ENCODE data around the gene BAHCC1. TPM values are rescaled to one million over a fixed set of nuclear protein-coding genes. Genes with fewer than 3 reads are reported as not detected.
A peak's percentile ranks its signal among the peaks of the same experiment; 100 is the strongest.

Gene BAHCC1
- total and polyA plus RNA-seq, 8 donors = 4.9 to 56.2 (median 9.4) TPM

GRCh38 chr17:81386646-81387099, 8.6 kb upstream of the BAHCC1 start:
- H3K27me3 ChIP-seq = peaks cover 0 to 37% (median 4%) of the 10 kb centered on the region in 3 donors
- 0 to 2% (median 1%) methylated on average over 23 to 50 of the region's 60 CpGs; no CpG with 5 or more reads in 1 of the 5 donors for WGBS, 5 donors
- TF ChIP-seq POLR2A (IDR thresholded peaks at IDR 0.05) (no peak), POLR2AphosphoS5 (IDR thresholded peaks at IDR 0.05) (no peak), EP300 (IDR thresholded peaks at IDR 0.05) (no peak)
- TF ChIP-seq, protein P1, sequence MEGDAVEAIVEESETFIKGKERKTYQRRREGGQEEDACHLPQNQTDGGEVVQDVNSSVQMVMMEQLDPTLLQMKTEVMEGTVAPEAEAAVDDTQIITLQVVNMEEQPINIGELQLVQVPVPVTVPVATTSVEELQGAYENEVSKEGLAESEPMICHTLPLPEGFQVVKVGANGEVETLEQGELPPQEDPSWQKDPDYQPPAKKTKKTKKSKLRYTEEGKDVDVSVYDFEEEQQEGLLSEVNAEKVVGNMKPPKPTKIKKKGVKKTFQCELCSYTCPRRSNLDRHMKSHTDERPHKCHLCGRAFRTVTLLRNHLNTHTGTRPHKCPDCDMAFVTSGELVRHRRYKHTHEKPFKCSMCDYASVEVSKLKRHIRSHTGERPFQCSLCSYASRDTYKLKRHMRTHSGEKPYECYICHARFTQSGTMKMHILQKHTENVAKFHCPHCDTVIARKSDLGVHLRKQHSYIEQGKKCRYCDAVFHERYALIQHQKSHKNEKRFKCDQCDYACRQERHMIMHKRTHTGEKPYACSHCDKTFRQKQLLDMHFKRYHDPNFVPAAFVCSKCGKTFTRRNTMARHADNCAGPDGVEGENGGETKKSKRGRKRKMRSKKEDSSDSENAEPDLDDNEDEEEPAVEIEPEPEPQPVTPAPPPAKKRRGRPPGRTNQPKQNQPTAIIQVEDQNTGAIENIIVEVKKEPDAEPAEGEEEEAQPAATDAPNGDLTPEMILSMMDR (IDR thresholded peaks at IDR 0.05) = no peak
- peak overlapping the region; percentile 93 to 99 (median 99) for H3K27ac ChIP-seq
- peak overlapping the region; percentile 59 to 85 (median 63) for H3K4me3 ChIP-seq
- H3K4me1 ChIP-seq = peaks cover 42 to 61% (median 58%) of the 10 kb centered on the region in 4 donors
- intact Hi-C loops (cut with DNase I; ENCODE audit: low total_unique reads) = no loop called here
- H3K9me3 ChIP-seq = no peaks in the 10 kb centered on the region
- peak; percentile 56 to 86 for DNase-seq
- H3K36me3 ChIP-seq = no peaks in the 10 kb centered on the region

DNA sequence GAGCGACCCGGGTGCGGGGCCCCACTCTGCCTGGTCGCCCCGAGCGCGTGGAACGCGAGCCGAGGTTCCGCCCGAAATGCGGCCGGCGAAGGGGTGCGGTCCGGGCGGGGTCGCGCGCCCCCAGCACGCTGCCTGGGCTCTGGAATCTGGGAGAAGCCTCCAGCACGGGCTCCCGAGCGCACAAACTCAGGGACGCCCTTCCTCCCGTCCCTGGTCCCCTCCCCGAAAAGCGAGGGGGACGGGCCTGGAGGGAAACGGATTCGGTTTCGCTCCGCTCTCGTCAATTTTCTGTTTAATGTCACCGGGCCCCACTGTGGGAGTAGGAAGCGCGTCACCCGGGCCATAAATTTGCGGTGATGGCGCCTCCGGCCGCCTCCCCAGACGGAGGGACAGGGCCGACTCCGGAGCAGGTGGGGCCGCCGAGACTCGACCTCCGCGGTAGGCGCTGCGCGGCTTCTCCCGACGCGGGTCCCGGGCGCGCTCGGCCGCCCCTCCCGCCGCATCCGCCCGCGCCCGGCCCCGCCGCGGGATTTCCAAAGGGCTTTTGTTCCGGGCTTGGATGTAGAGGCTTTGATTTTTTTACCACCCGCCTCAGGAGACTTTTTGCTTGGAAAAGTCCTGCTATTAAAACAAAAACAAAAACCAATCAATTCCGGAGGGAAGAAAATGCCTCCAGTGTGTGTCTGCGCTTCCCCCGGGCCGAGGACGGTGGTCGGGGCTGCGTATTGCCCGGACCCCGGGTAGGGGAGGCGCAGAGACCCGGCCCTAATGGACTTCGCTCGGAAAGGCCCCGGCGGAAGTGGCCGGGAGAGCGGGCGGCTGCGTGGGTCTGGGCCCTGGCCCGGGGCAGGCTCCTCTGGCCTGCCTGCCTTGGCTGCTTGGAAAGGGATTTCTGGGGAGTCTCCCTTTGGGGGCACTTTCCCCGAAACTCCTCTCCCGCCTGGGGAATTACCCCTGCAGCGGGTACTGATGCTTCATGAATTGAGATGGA, 7.9 kb upstream of the BAHCC1 start:
- 2 to 6% (median 3%) methylated on average over 68 to 96 of the region's 96 CpGs for WGBS, 5 donors
- peak; percentile 53 to 89 for DNase-seq
- H3K4me1 ChIP-seq = peaks cover 49 to 68% (median 65%) of the 10 kb centered on the region in 4 donors
- intact Hi-C loops (cut with DNase I; ENCODE audit: low total_unique reads) = no loop called here
- peak; percentile 31 to 74 (median 72) for TF ChIP-seq POLR2AphosphoS5 (IDR thresholded peaks at IDR 0.05)
- peak in 1 of 4 donors; percentile 15 for TF ChIP-seq POLR2A (IDR thresholded peaks at IDR 0.05)
- TF ChIP-seq EP300 (IDR thresholded peaks at IDR 0.05) = no peak
- TF ChIP-seq, protein P1 (IDR thresholded peaks at IDR 0.05) = no peak
- H3K27ac ChIP-seq = peak overlapping the region; percentile 93 to 99 (median 99)
- no peaks in the 10 kb centered on the region for H3K9me3 ChIP-seq
- H3K4me3 ChIP-seq = peak overlapping the region; percentile 59 to 85 (median 63)
- H3K27me3 ChIP-seq = peaks cover 0 to 38% (median 4%) of the 10 kb centered on the region in 3 donors
- H3K36me3 ChIP-seq = no peaks in the 10 kb centered on the region

DNA sequence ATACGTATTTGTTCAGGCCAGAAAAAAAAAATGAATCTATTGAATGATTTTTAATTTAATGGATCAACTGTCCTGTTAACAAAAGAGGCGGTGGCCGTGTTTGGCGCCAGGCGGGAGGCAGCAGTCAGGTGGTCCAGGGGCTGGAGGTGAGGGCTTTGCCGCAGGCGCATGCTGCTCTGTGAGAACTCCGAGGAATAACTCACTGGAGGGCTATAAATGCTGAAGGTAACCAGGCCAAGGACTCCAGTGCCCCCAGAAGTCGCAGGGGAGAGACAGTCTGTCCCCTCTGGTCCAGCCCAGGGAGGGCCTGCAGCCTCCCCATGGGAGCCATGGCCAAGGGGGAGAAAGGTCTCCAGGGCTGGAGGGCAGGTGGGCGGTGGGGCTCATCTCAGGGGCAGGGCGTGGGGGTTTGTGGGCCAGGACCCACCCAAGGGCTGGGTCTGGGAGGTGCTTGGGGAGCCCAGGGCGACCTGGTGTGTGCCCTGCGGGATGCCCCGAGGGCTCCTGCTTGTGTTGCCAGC, 7.1 kb upstream of the BAHCC1 start:
- Histone ChIP-seq H3K36me3 (no peaks in the 10 kb centered on the region), H3K4me3 (peak overlapping the region; percentile 59 to 85 (median 63)), H3K4me1 (peaks cover 52 to 76% (median 69%) of the 10 kb centered on the region in 4 donors), H3K27ac (peak overlapping the region; percentile 93 to 99 (median 99)), H3K27me3 (peaks cover 0 to 42% (median 4%) of the 10 kb centered on the region in 3 donors), H3K9me3 (no peaks in the 10 kb centered on the region)
- TF ChIP-seq POLR2A (IDR thresholded peaks at IDR 0.05) = no peak
- TF ChIP-seq, protein P1 (IDR thresholded peaks at IDR 0.05) = no peak
- TF ChIP-seq EP300 (IDR thresholded peaks at IDR 0.05) = no peak
- no peak for TF ChIP-seq POLR2AphosphoS5 (IDR thresholded peaks at IDR 0.05)
- intact Hi-C loops (cut with DNase I; ENCODE audit: low total_unique reads) = no loop called here
- WGBS, 5 donors = 46 to 70% (median 55%) methylated on average over 9 to 14 of the region's 14 CpGs
- no peak for DNase-seq
